Measurements from ENCODE around the gene ALKBH6. TPM values are rescaled to one million over a fixed set of nuclear protein-coding genes. Genes with fewer than 3 reads are reported as not detected.
"Not testable (repeated sequence)": the region's sequence is repeated elsewhere in the genome, so short reads cannot be mapped to it uniquely, and the experiment has no call there.

Gene ALKBH6
- total RNA-seq, 2 experiments from 2014 or later, result 38.2 to 43.0 TPM

DNA sequence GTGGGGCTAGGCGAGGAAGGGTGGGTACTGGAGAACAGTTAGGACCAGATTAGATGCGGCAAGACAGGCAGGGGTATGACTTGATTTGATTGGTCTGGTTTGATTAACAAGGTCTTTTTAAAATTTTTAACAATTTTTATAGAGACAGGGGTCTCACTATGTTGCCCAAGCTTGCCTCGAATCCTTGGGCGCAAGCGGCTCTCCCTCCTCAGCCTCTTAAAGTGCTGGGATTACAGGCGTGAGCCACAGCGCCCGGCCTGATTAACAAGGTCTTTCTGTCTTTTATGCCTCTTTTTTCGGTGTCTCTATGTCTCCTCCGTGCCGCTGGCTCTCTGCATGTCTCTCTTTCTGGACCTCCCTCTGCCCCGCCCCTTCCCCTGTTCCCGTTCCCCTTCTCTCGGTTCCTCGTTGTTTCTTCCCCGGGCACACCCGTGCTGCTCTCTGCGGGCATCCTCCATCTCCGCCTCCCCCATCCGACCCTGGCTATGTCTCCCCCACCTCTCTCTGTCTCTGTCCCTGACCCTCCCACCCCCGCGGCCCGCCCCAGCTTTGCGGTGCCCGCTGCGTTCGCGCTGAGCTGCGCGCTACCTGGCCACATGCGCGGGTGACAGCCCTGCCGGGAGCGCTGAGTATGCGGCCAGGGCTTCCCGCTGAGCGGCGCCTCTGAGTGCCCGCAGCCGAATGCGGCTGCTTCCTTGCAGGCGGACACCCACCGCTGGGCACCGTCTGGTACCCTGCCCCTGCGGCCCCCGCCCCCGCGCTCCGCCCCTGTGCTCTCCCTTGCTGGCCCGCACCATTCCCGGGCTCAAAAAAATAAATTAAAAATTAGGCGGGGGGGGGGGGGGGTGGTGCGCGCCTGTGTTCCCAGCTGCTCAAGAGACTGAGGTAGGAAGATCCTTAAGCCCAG is 27.1 kb downstream of the ALKBH6 start:
- Mint-ChIP-seq H3K9me3 (peaks cover 3% of the 10 kb centered on the region), H3K27me3 (peaks cover 29% of the 10 kb centered on the region), H3K4me3 (peak overlapping the region; percentile 73), H3K36me3 (ENCODE audit: low read depth) (no peaks in the 10 kb centered on the region), H3K4me1 (peaks cover 3% of the 10 kb centered on the region), H3K27ac (no peak overlapping the region)
- DNase-seq, result peak; percentile 17
- ChIA-PET POLR2A (no interaction called here), CTCF (no interaction called here)

GRCh38 chr19:35986111-35986510 is 27.9 kb downstream of the ALKBH6 start:
- Mint-ChIP-seq H3K27ac (no peak overlapping the region), H3K9me3 (peaks cover 3% of the 10 kb centered on the region), H3K4me1 (peaks cover 3% of the 10 kb centered on the region), H3K4me3 (no peak overlapping the region), H3K27me3 (peaks cover 29% of the 10 kb centered on the region), H3K36me3 (ENCODE audit: low read depth) (no peaks in the 10 kb centered on the region)
- POLR2A ChIA-PET, result no interaction called here
- CTCF ChIA-PET, result no interaction called here
- no peak for DNase-seq

DNA sequence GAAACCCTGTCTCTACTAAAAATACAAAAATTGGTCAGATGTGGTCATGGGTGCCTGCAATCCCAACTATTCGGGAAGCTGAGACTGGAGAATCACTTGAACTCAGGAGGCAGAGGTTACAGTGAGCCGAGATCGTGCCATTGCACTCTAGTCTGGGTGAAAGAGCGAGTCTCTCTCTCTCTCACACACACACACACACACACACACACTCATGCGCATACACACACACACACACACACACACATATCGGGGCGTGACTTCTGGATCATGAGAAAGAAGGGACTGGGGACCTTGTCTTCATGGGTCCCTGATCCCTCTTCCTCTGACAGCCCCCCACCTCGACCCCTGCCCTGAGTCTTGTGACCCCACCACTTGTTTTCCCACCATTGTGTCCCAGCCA is 30.8 kb downstream of the ALKBH6 start:
- CTCF ChIA-PET, result no interaction called here
- H3K4me3 Mint-ChIP-seq, result no peak overlapping the region
- POLR2A ChIA-PET, result no interaction called here
- H3K27me3 Mint-ChIP-seq, result peaks cover 29% of the 10 kb centered on the region
- peaks cover 3% of the 10 kb centered on the region for H3K4me1 Mint-ChIP-seq
- H3K27ac Mint-ChIP-seq, result no peak overlapping the region
- no peaks in the 10 kb centered on the region for H3K9me3 Mint-ChIP-seq
- DNase-seq, result no peak
- no peaks in the 10 kb centered on the region for H3K36me3 Mint-ChIP-seq (ENCODE audit: low read depth)

DNA sequence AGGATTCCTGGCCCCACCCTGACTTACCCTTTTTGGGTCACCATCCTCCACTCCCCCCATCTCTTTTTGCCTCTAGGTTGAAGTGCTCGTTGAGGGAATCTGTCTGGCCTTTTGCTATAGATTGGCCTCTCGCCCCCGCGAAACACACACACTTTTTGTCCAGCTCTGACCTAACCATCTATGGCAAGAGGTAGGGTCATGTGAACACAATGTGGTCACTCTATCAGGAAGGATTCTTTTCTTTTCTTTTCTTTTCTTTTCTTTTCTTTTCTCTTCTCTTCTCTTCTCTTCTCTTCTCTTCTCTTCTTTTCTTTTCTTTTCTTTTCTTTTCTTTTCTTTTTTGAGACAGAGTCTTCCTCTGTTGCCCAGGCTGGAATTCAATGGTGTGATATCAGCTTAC is 33.0 kb downstream of the ALKBH6 start:
- H3K4me1 Mint-ChIP-seq; H3K9me3 Mint-ChIP-seq; POLR2A ChIA-PET; H3K27ac Mint-ChIP-seq; H3K4me3 Mint-ChIP-seq; H3K36me3 Mint-ChIP-seq (ENCODE audit: low read depth); DNase-seq: not testable (repeated sequence)
- CTCF ChIA-PET, result interaction anchor here (0.5 to 1.2 kb wide), 2 partner anchors 13 to 185 kb away, joined by 4 read pairs; no protein-coding TSS in a partner anchor
- H3K27me3 Mint-ChIP-seq, result peaks cover 20% of the 10 kb centered on the region

DNA sequence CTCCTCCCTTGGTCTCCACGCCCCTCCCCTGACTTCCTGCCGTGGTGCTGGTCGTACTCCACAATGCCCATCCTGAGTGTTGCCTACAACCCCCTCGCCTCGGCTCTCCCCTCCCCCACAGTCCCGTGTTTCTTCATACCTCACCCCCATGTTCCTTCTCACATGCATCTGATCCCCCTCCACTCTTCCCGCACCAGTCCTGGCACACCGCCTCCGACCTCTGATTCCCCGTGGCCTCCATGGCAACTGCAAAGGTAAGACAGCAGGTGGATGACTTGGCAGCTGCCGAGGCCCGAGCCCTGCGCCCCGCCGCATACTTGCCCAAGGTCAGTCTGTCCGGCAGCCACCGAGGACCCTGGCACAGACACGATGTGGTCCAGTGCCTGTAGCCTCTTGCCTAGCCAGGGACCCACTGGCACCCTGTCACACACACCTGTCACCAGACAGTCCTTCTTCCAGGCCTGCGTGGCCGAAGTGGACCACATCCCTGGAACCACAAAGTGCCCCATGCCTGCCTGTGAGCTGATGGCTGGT is 35.1 kb downstream of the ALKBH6 start:
- no peaks in the 10 kb centered on the region for H3K4me1 Mint-ChIP-seq
- POLR2A ChIA-PET, result no interaction called here
- H3K4me3 Mint-ChIP-seq, result no peak overlapping the region
- H3K36me3 Mint-ChIP-seq (ENCODE audit: low read depth), result no peaks in the 10 kb centered on the region
- DNase-seq, result no peak
- H3K27ac Mint-ChIP-seq, result no peak overlapping the region
- CTCF ChIA-PET, result no interaction called here
- H3K9me3 Mint-ChIP-seq, result no peaks in the 10 kb centered on the region
- H3K27me3 Mint-ChIP-seq, result peaks cover 9% of the 10 kb centered on the region

DNA sequence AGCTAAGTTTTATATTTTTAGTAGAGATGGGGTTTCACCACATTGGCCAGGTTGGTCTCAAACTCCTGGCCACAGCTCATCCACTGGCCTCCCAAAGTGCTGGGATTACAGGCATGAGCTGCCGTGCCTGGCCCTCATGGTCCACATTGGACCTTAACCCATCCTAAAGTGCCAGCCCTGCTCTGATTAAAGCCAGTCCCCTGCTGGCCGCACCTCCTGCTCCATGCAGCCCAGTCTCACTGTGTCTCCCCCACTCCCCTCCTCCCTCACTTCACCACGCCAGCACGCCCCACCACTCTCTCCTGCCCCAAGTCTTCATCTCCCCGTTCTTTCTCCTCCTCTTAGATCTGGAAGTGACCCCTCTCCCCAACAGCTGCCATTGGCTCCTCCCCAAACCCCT is 35.7 kb downstream of the ALKBH6 start:
- POLR2A ChIA-PET, result no interaction called here
- Mint-ChIP-seq H3K4me1 (no peaks in the 10 kb centered on the region), H3K27me3 (peaks cover 9% of the 10 kb centered on the region), H3K36me3 (ENCODE audit: low read depth) (no peaks in the 10 kb centered on the region), H3K27ac (no peak overlapping the region), H3K4me3 (no peak overlapping the region), H3K9me3 (no peaks in the 10 kb centered on the region)
- CTCF ChIA-PET, result interaction anchor here (0.6 kb wide), 1 partner anchor 15 kb away, joined by 3 read pairs; no protein-coding TSS in a partner anchor
- DNase-seq, result no peak

DNA sequence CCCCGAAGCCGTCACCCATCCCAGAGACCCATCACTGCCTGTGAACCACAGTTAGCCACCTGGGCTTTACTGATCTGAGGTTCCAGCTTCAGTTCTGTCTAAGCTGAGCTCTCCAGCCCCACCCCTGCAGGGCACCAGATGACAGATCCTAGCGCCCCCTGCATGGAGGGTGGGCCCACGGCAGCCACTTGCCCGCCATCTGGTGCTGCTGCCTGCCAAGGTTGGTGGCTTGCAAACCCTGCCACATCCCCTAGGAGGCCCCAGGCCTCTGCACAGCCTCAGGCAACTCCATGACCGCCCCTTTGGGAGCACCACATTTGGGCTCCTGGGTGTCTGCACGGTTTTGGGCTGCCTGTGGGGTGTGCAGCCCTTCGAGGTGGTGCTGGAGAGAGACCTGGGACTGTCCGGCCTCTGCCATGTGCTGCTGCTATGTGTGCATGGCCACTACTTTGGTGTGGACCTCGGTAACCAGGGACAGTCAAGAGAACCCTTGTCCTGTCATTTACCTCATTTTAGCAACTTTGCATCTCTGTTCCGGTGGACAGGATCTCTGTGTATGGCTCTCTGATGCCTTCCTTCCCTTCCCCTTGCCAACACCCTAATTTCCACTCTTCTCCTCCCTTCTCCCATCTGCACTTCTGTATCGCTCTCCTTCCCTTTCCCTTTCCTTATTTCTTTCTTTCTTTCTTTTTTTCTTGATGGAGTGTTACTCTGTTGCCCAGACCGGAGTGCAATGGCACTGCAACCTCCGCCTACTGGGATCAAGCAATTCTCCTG is 36.4 kb downstream of the ALKBH6 start:
- peaks cover 9% of the 10 kb centered on the region for H3K27me3 Mint-ChIP-seq
- no peaks in the 10 kb centered on the region for H3K4me1 Mint-ChIP-seq

GRCh38 chr19:35975608-35976214 is 38.3 kb downstream of the ALKBH6 start:
- CTCF ChIA-PET, result no interaction called here

More for the DNA sequence above, 36.4 kb downstream of the ALKBH6 start:
- H3K36me3 Mint-ChIP-seq (ENCODE audit: low read depth), result no peaks in the 10 kb centered on the region
- H3K27ac Mint-ChIP-seq, result no peak overlapping the region
- no peak overlapping the region for H3K4me3 Mint-ChIP-seq
- POLR2A ChIA-PET, result no interaction called here
- DNase-seq, result peak; percentile 26
- no peaks in the 10 kb centered on the region for H3K9me3 Mint-ChIP-seq
- CTCF ChIA-PET, result interaction anchor here (0.6 kb wide), 1 partner anchor 15 kb away, joined by 3 read pairs; no protein-coding TSS in a partner anchor

DNA sequence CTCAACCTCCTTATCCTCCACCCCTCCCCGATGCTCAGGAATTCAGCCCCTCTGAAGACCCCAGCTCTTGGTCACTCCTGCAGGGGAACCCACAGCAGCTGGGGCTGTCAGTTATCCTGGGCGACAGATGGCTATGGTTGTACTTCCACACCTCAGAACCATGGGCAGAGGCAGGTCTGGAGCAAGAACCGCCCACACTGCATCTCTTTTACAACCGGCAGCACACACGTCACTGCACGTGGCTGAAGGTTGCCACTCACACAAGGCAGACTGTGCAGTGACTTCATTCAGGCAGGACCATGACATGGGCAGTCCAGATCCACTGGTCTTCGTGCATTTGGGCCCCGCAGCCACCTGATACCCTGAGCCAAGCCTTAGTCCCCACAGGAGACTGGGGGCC is 40.5 kb downstream of the ALKBH6 start:
- ChIA-PET CTCF (no interaction called here), POLR2A (no interaction called here)
- H3K4me3 Mint-ChIP-seq, result no peak overlapping the region
- peaks cover 3% of the 10 kb centered on the region for H3K4me1 Mint-ChIP-seq
- no peaks in the 10 kb centered on the region for H3K36me3 Mint-ChIP-seq (ENCODE audit: low read depth)
- H3K9me3 Mint-ChIP-seq, result no peaks in the 10 kb centered on the region
- no peak overlapping the region for H3K27ac Mint-ChIP-seq
- peaks cover 4% of the 10 kb centered on the region for H3K27me3 Mint-ChIP-seq
- no peak for DNase-seq

More at GRCh38 chr19:35975608-35976214, 38.3 kb downstream of the ALKBH6 start:
- peaks cover 9% of the 10 kb centered on the region for H3K27me3 Mint-ChIP-seq
- DNase-seq, result peak; percentile 52
- H3K36me3 Mint-ChIP-seq (ENCODE audit: low read depth), result no peaks in the 10 kb centered on the region
- H3K4me1 Mint-ChIP-seq, result no peaks in the 10 kb centered on the region
- no peak overlapping the region for H3K27ac Mint-ChIP-seq
- H3K4me3 Mint-ChIP-seq, result no peak overlapping the region
- POLR2A ChIA-PET, result no interaction called here
- H3K9me3 Mint-ChIP-seq, result no peaks in the 10 kb centered on the region

- CTCF ChIA-PET, result interaction anchor here (1.0 to 1.4 kb wide), 2 partner anchors 11 to 88 kb away, joined by 3 read pairs; partner anchors contain the start of gene WDR62
- Mint-ChIP-seq H3K4me1 (peaks cover 3% of the 10 kb centered on the region), H3K27ac (no peak overlapping the region), H3K9me3 (no peaks in the 10 kb centered on the region), H3K27me3 (peaks cover 5% of the 10 kb centered on the region), H3K36me3 (ENCODE audit: low read depth) (no peaks in the 10 kb centered on the region), H3K4me3 (no peak overlapping the region)
- no peak for DNase-seq
- POLR2A ChIA-PET, result no interaction called here
Measured at GRCh38 chr19:35966771-35967170, 47.2 kb downstream of the ALKBH6 start.

GRCh38 chr19:35963514-35963913 is 50.5 kb downstream of the ALKBH6 start:
- POLR2A ChIA-PET, result no interaction called here
- CTCF ChIA-PET, result interaction anchor here (0.9 to 1.1 kb wide), 2 partner anchors 10 to 18 kb away, joined by 3 read pairs; no protein-coding TSS in a partner anchor
- Mint-ChIP-seq H3K4me1 (peaks cover 3% of the 10 kb centered on the region), H3K27me3 (peaks cover 16% of the 10 kb centered on the region), H3K27ac (no peak overlapping the region), H3K36me3 (ENCODE audit: low read depth) (no peaks in the 10 kb centered on the region), H3K4me3 (no peak overlapping the region), H3K9me3 (no peaks in the 10 kb centered on the region)
- DNase-seq, result peak; percentile 66

GRCh38 chr19:35960432-35960972 is 53.5 kb downstream of the ALKBH6 start:
- Mint-ChIP-seq H3K27ac (no peak overlapping the region), H3K4me3 (no peak overlapping the region), H3K9me3 (peaks cover 5% of the 10 kb centered on the region), H3K27me3 (peaks cover 20% of the 10 kb centered on the region), H3K36me3 (ENCODE audit: low read depth) (peaks cover 4% of the 10 kb centered on the region), H3K4me1 (peaks cover 12% of the 10 kb centered on the region)
- CTCF ChIA-PET, result no interaction called here
- no peak for DNase-seq
- POLR2A ChIA-PET, result no interaction called here

All from activated CD4-positive, alpha-beta T cell treated with anti-CD3 and anti-CD28 coated beads, Interleukin-2, amount 10 ng/mL, durations not matched to agents 7 days and 5 days (primary cell).